ENCODE data around the gene MAD2L2. TPM values are rescaled to one million over a fixed set of nuclear protein-coding genes. Genes with fewer than 3 reads are reported as not detected.

MAD2L2 gene
- total RNA-seq, 1 donor from 2014 or later = 30.1 TPM

GRCh38 chr1:11728126-11728806 lies 47.3 kb upstream of the MAD2L2 start:
- Histone ChIP-seq H3K4me1 (ENCODE audit: insufficient read depth, low read length) (peaks cover 16% of the 10 kb centered on the region), H3K27me3 (ENCODE audit: insufficient read depth, low read length) (peaks cover 2% of the 10 kb centered on the region), H3K9me3 (ENCODE audit: insufficient read depth, low read depth, low read length) (no peaks in the 10 kb centered on the region), H3K4me3 (ENCODE audit: insufficient read depth, low read depth, low read length) (no peak overlapping the region), H3K36me3 (ENCODE audit: insufficient read depth, low read length) (no peaks in the 10 kb centered on the region), H3K4me2 (ENCODE audit: low read length) (no peak overlapping the region), H4K20me1 (ENCODE audit: insufficient read depth, low read length) (no peaks in the 10 kb centered on the region), H3K9ac (ENCODE audit: low read length) (no peak overlapping the region), H3K79me2 (ENCODE audit: insufficient read depth, low read length) (no peaks in the 10 kb centered on the region), H3K27ac (ENCODE audit: low read depth, low read length) (no peak overlapping the region), H2AFZ (ENCODE audit: low read depth, low read length) (no peak overlapping the region)
- H3K27me3 Mint-ChIP-seq (ENCODE audit: low read depth, unreplicated experiment) = peaks cover 7% of the 10 kb centered on the region
- no peak for FAIRE-seq
- H3K4me1 Mint-ChIP-seq (ENCODE audit: low read depth, unreplicated experiment) = peaks cover 23% of the 10 kb centered on the region
- no peak overlapping the region for H3K4me3 Mint-ChIP-seq (ENCODE audit: unreplicated experiment)
- no peaks in the 10 kb centered on the region for H3K9me3 Mint-ChIP-seq (ENCODE audit: unreplicated experiment)
- TF ChIP-seq CTCF (IDR thresholded peaks at IDR 0.05; ENCODE audit: insufficient read depth, low read depth, low read length) (no peak), EZH2 (IDR thresholded peaks at IDR 0.05; ENCODE audit: insufficient read depth, low read length) (no peak)
- no peak overlapping the region for H3K27ac Mint-ChIP-seq (ENCODE audit: unreplicated experiment)
- DNase-seq (ENCODE audit: low read depth) = no peak
- no peaks in the 10 kb centered on the region for H3K36me3 Mint-ChIP-seq (ENCODE audit: low read depth, unreplicated experiment)

- Histone ChIP-seq H4K20me1 (ENCODE audit: insufficient read depth, low read length) (no peaks in the 10 kb centered on the region), H3K9ac (ENCODE audit: low read length) (no peak overlapping the region), H3K36me3 (ENCODE audit: insufficient read depth, low read length) (no peaks in the 10 kb centered on the region), H3K9me3 (ENCODE audit: insufficient read depth, low read depth, low read length) (no peaks in the 10 kb centered on the region), H2AFZ (ENCODE audit: low read depth, low read length) (no peak overlapping the region), H3K79me2 (ENCODE audit: insufficient read depth, low read length) (no peaks in the 10 kb centered on the region), H3K27ac (ENCODE audit: low read depth, low read length) (no peak overlapping the region), H3K27me3 (ENCODE audit: insufficient read depth, low read length) (peaks cover 2% of the 10 kb centered on the region), H3K4me1 (ENCODE audit: insufficient read depth, low read length) (peaks cover 13% of the 10 kb centered on the region), H3K4me2 (ENCODE audit: low read length) (no peak overlapping the region), H3K4me3 (ENCODE audit: insufficient read depth, low read depth, low read length) (no peak overlapping the region)
- Mint-ChIP-seq H3K4me1 (ENCODE audit: low read depth, unreplicated experiment) (peaks cover 21% of the 10 kb centered on the region), H3K27ac (ENCODE audit: unreplicated experiment) (no peak overlapping the region), H3K27me3 (ENCODE audit: low read depth, unreplicated experiment) (peaks cover 12% of the 10 kb centered on the region), H3K36me3 (ENCODE audit: low read depth, unreplicated experiment) (no peaks in the 10 kb centered on the region), H3K4me3 (ENCODE audit: unreplicated experiment) (no peak overlapping the region), H3K9me3 (ENCODE audit: unreplicated experiment) (no peaks in the 10 kb centered on the region)
- TF ChIP-seq CTCF (IDR thresholded peaks at IDR 0.05; ENCODE audit: insufficient read depth, low read depth, low read length) (no peak), EZH2 (IDR thresholded peaks at IDR 0.05; ENCODE audit: insufficient read depth, low read length) (no peak)
- FAIRE-seq = no peak
- DNase-seq (ENCODE audit: low read depth) = no peak
Observed at GRCh38 chr1:11727119-11727518, 46.2 kb upstream of the MAD2L2 start.

GRCh38 chr1:11725616-11726015 lies 44.7 kb upstream of the MAD2L2 start:
- H3K27ac ChIP-seq (ENCODE audit: low read depth, low read length) = no peak overlapping the region
- H3K9ac ChIP-seq (ENCODE audit: low read length) = no peak overlapping the region
- H3K4me2 ChIP-seq (ENCODE audit: low read length) = no peak overlapping the region
- Mint-ChIP-seq H3K27ac (ENCODE audit: unreplicated experiment) (no peak overlapping the region), H3K4me1 (ENCODE audit: low read depth, unreplicated experiment) (peaks cover 13% of the 10 kb centered on the region), H3K36me3 (ENCODE audit: low read depth, unreplicated experiment) (no peaks in the 10 kb centered on the region), H3K9me3 (ENCODE audit: unreplicated experiment) (no peaks in the 10 kb centered on the region), H3K4me3 (ENCODE audit: unreplicated experiment) (no peak overlapping the region), H3K27me3 (ENCODE audit: low read depth, unreplicated experiment) (peaks cover 18% of the 10 kb centered on the region)
- no peaks in the 10 kb centered on the region for H3K79me2 ChIP-seq (ENCODE audit: insufficient read depth, low read length)
- H3K36me3 ChIP-seq (ENCODE audit: insufficient read depth, low read length) = no peaks in the 10 kb centered on the region
- H3K27me3 ChIP-seq (ENCODE audit: insufficient read depth, low read length) = peaks cover 2% of the 10 kb centered on the region
- DNase-seq (ENCODE audit: low read depth) (no peak), FAIRE-seq (no peak)
- no peaks in the 10 kb centered on the region for H4K20me1 ChIP-seq (ENCODE audit: insufficient read depth, low read length)
- H3K9me3 ChIP-seq (ENCODE audit: insufficient read depth, low read depth, low read length) = no peaks in the 10 kb centered on the region
- no peak for TF ChIP-seq CTCF (IDR thresholded peaks at IDR 0.05; ENCODE audit: insufficient read depth, low read depth, low read length)
- no peak for TF ChIP-seq EZH2 (IDR thresholded peaks at IDR 0.05; ENCODE audit: insufficient read depth, low read length)
- H3K4me3 ChIP-seq (ENCODE audit: insufficient read depth, low read depth, low read length) = no peak overlapping the region
- H2AFZ ChIP-seq (ENCODE audit: low read depth, low read length) = no peak overlapping the region
- peaks cover 9% of the 10 kb centered on the region for H3K4me1 ChIP-seq (ENCODE audit: insufficient read depth, low read length)
